Measurements from ENCODE around the gene SWT1. TPM values are rescaled to one million over a fixed set of nuclear protein-coding genes. Genes with fewer than 3 reads are reported as not detected.

SWT1 gene
- polyA plus RNA-seq, 1 of the 3 experiments (the other 2 are of a cell fraction) = 1.1 TPM

DNA sequence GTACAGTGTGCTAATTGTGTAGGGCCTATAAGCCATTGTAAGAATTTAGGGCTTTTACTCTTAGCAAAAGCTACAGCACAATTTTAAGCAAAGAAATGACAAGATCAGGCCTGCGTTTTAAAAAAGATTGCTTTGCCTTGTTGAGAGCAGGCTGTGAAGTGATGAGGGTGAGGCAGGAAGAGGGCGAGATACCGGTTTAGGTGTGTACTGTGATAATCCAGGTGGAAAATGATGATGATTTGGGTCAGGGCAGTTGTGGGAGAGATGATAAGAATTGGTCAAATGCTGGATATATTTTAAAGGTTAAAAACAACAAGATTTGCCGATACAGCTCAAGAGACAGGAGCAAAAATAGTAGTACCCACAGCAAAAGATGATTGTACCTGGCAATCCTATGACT, 72.0 kb downstream of the SWT1 start:
- Histone ChIP-seq H3K79me2 (ENCODE audit: insufficient read depth) (no peaks in the 10 kb centered on the region), H2AFZ (ENCODE audit: low read depth) (no peak overlapping the region), H3K4me3 (ENCODE audit: low read depth in 2 of 2, low read length in 1 of 2) (no peak overlapping the region), H3K9me3 (peaks cover 11% of the 10 kb centered on the region; the same call in 1 of the 2 replicates), H4K20me1 (ENCODE audit: insufficient read depth) (no peaks in the 10 kb centered on the region), H3K9me2 (0 out of 2 replicates have a peak, but pooled peaks cover 3% of the 10 kb centered on the region), H3K36me3 (replicated peaks in 1 of 2; ENCODE audit: control insufficient read depth in 1 of 2, insufficient read depth in 2 of 2, low read length in 1 of 2) (peaks cover 2 to 12% of the 10 kb centered on the region in 2 experiments), H3K27me3 (ENCODE audit: insufficient read depth) (no peaks in the 10 kb centered on the region), H3K4me1 (ENCODE audit: control insufficient read depth in 1 of 2, insufficient read depth in 2 of 2, low read depth in 1 of 2, low read length in 1 of 2) (no peaks in the 10 kb centered on the region), H3K27ac (ENCODE audit: low read depth in 2 of 2, low read length in 1 of 2) (no peak overlapping the region), H3F3A (replicated peaks; ENCODE audit: insufficient read depth) (no peaks in the 10 kb centered on the region), H3K4me2 (no peak overlapping the region), H3K9ac (no peak overlapping the region)
- POLR2A ChIA-PET = no interaction called here
- CTCF ChIA-PET = interaction anchor here (1.4 kb wide), 1 partner anchor 10 kb away, joined by 3 read pairs; no protein-coding TSS in a partner anchor
- TF ChIP-seq TEAD4 (IDR thresholded peaks at IDR 0.05; ENCODE audit: borderline replicate concordance, insufficient read depth) = no peak
- no peak for TF ChIP-seq ELF1 (IDR thresholded peaks at IDR 0.05)
- TF ChIP-seq TAF1 (IDR thresholded peaks at IDR 0.05; ENCODE audit: borderline replicate concordance, low read depth, low read length) = no peak
- TF ChIP-seq SMC3 (IDR thresholded peaks at IDR 0.05; ENCODE audit: low read depth, low read length) = no peak
- no peak for TF ChIP-seq NFIC (IDR thresholded peaks at IDR 0.05; ENCODE audit: borderline replicate concordance)
- no peak for TF ChIP-seq TCF12 (IDR thresholded peaks at IDR 0.05)
- no peak for TF ChIP-seq SIN3A (IDR thresholded peaks at IDR 0.05; ENCODE audit: borderline replicate concordance, low read depth, low read length)
- TF ChIP-seq EP300 (IDR thresholded peaks at IDR 0.05; ENCODE audit: borderline replicate concordance in 1 of 2, low read depth in 1 of 2, low read length in 1 of 2) = no peak
- no peak for TF ChIP-seq GABPA (IDR thresholded peaks at IDR 0.05; ENCODE audit: low read depth)
- no peak for TF ChIP-seq ZBTB33 (IDR thresholded peaks at IDR 0.05; ENCODE audit: borderline replicate concordance, low read depth)
- no peak for TF ChIP-seq GATA2 (CRISPR knock-in tag; IDR thresholded peaks at IDR 0.05)
- no peak for TF ChIP-seq REST (IDR thresholded peaks at IDR 0.05; ENCODE audit: low read depth, low read length)
- TF ChIP-seq RAD21 (IDR thresholded peaks at IDR 0.05; ENCODE audit: low read length) = no peak
- no peak for TF ChIP-seq FOSL2 (IDR thresholded peaks at IDR 0.05; ENCODE audit: borderline replicate concordance, low read depth)
- no peak for TF ChIP-seq YY1 (IDR thresholded peaks at IDR 0.05; ENCODE audit: low read depth)
- no peak for TF ChIP-seq POLR2AphosphoS5 (IDR thresholded peaks at IDR 0.05; ENCODE audit: low read depth, low read length)
- TF ChIP-seq RXRA (IDR thresholded peaks at IDR 0.05; ENCODE audit: borderline replicate concordance, low read depth) = no peak
- no peak for TF ChIP-seq RCOR1 (IDR thresholded peaks at IDR 0.05; ENCODE audit: low read length)
- TF ChIP-seq PBX3 (IDR thresholded peaks at IDR 0.05) = no peak
- WGBS (ENCODE audit: low lambda C conversion rate) = 92% methylated on average over 4 of the region's 4 CpGs
- DNase-seq = no peak
